Progenitor cell of endocrine pancreas (in vitro differentiated cells): ENCODE data around the gene ACLY. TPM values are rescaled to one million over a fixed set of nuclear protein-coding genes. Genes with fewer than 3 reads are reported as not detected.
A peak's percentile ranks its signal among the peaks of the same experiment; 100 is the strongest.

Source experiments
- DNase-seq: peaks from one replicate; pipeline ENCODE4 v3.0.0; 2021; ENCODE audit warnings: low spot score; ENCODE audit not compliant: unreplicated experiment
- H3K27ac Mint-ChIP-seq: 2 replicates; pipeline ENCODE4 v1.8.0; 2021; ENCODE audit warnings: mild to moderate bottlenecking, moderate library complexity, mixed read lengths
- H3K27me3 Mint-ChIP-seq: 2 replicates; pipeline ENCODE4 v1.8.0; 2021; ENCODE audit warnings: mixed read lengths
- H3K36me3 Mint-ChIP-seq: 2 replicates; pipeline ENCODE4 v1.8.0; 2022; ENCODE audit warnings: mixed read lengths; ENCODE audit not compliant: insufficient read depth
- H3K4me1 Mint-ChIP-seq: 2 replicates; pipeline ENCODE4 v1.8.0; 2021; ENCODE audit warnings: low read depth, mixed read lengths
- H3K4me3 Mint-ChIP-seq: 2 replicates; pipeline ENCODE4 v1.8.0; 2021; ENCODE audit warnings: low read depth, mild to moderate bottlenecking, moderate library complexity, mixed read lengths
- H3K9me3 Mint-ChIP-seq: 2 replicates; pipeline ENCODE4 v1.8.0; 2021; ENCODE audit warnings: low read depth, mixed read lengths
- CTCF ChIP-seq: fragments of 200-600 bp; sonication (generic); IDR thresholded peaks from one replicate; pipeline ENCODE4 v1.5.0; 2021; ENCODE audit warnings: antibody characterized with exemption, mild to moderate bottlenecking; ENCODE audit not compliant: unreplicated experiment
- total RNA-seq: library from RNA; stranded (reverse); gene quantifications from 2 replicates; pipeline ENCODE4 v1.2.1, GENCODE V29; 2021

ACLY gene
- total RNA-seq, 1 donor from 2014 or later, result 188 TPM

DNA sequence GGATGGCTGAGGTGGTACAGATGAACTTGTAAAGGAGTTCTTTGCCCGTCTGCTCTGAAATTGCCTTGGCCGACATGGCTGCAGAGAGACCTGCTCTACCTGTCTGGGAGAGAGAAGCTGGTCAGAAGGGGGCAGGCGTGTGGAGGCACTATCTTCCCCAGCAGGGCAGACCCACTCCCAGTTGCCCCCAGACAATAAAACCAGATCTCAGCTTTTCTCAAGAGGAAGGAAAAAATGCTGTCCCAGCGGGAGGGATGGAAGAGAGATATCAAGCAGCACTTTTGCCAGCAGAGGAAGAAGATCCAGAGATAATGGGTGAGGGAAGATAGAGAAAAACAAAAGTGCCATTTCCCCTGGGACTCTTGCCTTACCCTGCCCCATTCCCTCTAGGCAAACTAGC is 5.0 kb downstream of the ACLY start:
- no peak for TF ChIP-seq CTCF
- H3K27ac Mint-ChIP-seq, result no peak overlapping the region
- peaks cover 19% of the 10 kb centered on the region for H3K36me3 Mint-ChIP-seq
- no peaks in the 10 kb centered on the region for H3K27me3 Mint-ChIP-seq
- no peak overlapping the region for H3K4me3 Mint-ChIP-seq
- no peak for DNase-seq
- H3K4me1 Mint-ChIP-seq, result peaks cover 42% of the 10 kb centered on the region
- no peaks in the 10 kb centered on the region for H3K9me3 Mint-ChIP-seq

GRCh38 chr17:41912925-41913324 is 5.8 kb downstream of the ACLY start:
- no peak for TF ChIP-seq CTCF
- H3K4me1 Mint-ChIP-seq, result peaks cover 49% of the 10 kb centered on the region
- peaks cover 22% of the 10 kb centered on the region for H3K36me3 Mint-ChIP-seq
- DNase-seq, result no peak
- no peak overlapping the region for H3K4me3 Mint-ChIP-seq
- H3K9me3 Mint-ChIP-seq, result no peaks in the 10 kb centered on the region
- H3K27me3 Mint-ChIP-seq, result no peaks in the 10 kb centered on the region
- no peak overlapping the region for H3K27ac Mint-ChIP-seq

DNA sequence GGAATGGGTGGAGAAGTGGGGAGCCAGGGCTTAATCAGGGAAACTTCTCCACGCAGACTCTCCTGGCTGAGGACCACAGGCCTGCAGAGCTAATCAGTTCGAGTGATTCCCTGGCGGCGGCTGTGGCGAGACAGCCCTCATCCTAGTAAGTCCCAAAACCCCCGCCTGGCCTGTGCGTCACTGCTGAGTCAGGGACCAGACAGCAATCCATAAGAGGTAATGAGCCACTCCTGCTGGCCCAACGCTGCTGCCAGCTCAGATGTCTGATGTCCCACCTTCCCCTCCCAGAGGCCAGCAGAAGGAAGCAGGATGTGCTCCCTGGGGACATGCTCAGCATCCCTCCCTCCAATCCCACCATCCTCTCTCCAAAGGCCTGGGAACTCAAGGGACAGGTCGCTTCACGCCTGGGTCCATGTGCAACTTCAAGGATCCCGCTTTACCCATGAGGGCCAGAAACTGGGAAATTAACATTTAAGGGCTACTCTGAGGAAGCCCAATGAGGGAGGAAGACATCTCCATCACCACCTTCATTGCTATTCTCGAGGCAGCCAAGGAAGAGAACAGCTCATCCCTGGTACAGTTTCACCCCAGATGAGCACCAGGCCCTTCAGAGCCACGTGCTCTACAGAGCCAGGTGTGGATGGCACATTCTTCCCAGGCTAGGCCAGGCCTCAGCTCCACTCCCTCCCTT is 7.9 kb downstream of the ACLY start:
- H3K36me3 Mint-ChIP-seq, result peaks cover 29% of the 10 kb centered on the region
- H3K27me3 Mint-ChIP-seq, result no peaks in the 10 kb centered on the region
- no peaks in the 10 kb centered on the region for H3K9me3 Mint-ChIP-seq
- no peak for TF ChIP-seq CTCF
- DNase-seq, result no peak
- no peak overlapping the region for H3K4me3 Mint-ChIP-seq
- H3K27ac Mint-ChIP-seq, result no peak overlapping the region
- peaks cover 38% of the 10 kb centered on the region for H3K4me1 Mint-ChIP-seq

GRCh38 chr17:41909088-41909487 is 9.7 kb downstream of the ACLY start:
- H3K9me3 Mint-ChIP-seq, result no peaks in the 10 kb centered on the region
- no peak for TF ChIP-seq CTCF
- H3K4me1 Mint-ChIP-seq, result peaks cover 21% of the 10 kb centered on the region
- no peak for DNase-seq
- H3K27me3 Mint-ChIP-seq, result no peaks in the 10 kb centered on the region
- H3K27ac Mint-ChIP-seq, result peak overlapping the region; percentile 23
- peaks cover 33% of the 10 kb centered on the region for H3K36me3 Mint-ChIP-seq
- H3K4me3 Mint-ChIP-seq, result no peak overlapping the region

- DNase-seq, result peak; percentile 26
- Mint-ChIP-seq H3K36me3 (peaks cover 35% of the 10 kb centered on the region), H3K27ac (peak overlapping the region; percentile 92), H3K4me3 (peak overlapping the region; percentile 0), H3K9me3 (no peaks in the 10 kb centered on the region), H3K27me3 (no peaks in the 10 kb centered on the region), H3K4me1 (peaks cover 16% of the 10 kb centered on the region)
- no peak for TF ChIP-seq CTCF
Observed at GRCh38 chr17:41907633-41908539, 10.9 kb downstream of the ACLY start.
